ENCODE results near the gene IL10RB.
"Not testable (repeated sequence)": the region's sequence is repeated elsewhere in the genome, so short reads cannot be mapped to it uniquely, and the experiment has no call there.

GRCh38 chr21:33253382-33253781, 12.8 kb upstream of the IL10RB start:
- TF ChIP-seq EP300 (IDR thresholded peaks at IDR 0.05; ENCODE audit: low read depth); CTCF (IDR thresholded peaks at IDR 0.05); POLR2A (IDR thresholded peaks at IDR 0.05): not testable (repeated sequence)

All from transverse colon (tissue), 3 donors.